Measurements from ENCODE around the gene MED27.

DNA sequence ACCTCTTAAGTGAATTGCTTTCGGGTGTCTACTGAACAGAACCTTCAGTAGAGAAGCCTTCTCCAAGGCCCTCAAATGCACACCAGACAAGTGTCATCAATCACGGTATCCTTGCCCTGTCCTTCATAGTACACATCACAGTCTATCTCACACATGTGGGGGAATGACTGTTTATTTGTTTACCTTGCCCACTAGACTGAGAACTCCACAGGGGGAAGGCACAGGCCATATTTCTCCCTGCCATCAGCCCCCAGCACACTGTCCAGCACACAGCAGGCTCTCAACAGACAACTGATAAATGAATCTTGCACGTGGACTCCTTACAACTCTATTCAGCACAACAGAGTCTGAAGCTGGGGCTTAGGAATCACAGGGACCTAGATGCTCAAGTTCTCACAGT lies 128.5 kb downstream of the MED27 start:
- TF ChIP-seq, protein P1, sequence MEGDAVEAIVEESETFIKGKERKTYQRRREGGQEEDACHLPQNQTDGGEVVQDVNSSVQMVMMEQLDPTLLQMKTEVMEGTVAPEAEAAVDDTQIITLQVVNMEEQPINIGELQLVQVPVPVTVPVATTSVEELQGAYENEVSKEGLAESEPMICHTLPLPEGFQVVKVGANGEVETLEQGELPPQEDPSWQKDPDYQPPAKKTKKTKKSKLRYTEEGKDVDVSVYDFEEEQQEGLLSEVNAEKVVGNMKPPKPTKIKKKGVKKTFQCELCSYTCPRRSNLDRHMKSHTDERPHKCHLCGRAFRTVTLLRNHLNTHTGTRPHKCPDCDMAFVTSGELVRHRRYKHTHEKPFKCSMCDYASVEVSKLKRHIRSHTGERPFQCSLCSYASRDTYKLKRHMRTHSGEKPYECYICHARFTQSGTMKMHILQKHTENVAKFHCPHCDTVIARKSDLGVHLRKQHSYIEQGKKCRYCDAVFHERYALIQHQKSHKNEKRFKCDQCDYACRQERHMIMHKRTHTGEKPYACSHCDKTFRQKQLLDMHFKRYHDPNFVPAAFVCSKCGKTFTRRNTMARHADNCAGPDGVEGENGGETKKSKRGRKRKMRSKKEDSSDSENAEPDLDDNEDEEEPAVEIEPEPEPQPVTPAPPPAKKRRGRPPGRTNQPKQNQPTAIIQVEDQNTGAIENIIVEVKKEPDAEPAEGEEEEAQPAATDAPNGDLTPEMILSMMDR (IDR thresholded peaks at IDR 0.05), result no peak
- TF ChIP-seq POLR2A (IDR thresholded peaks at IDR 0.05), result no peak
